HG03439 (cell line): ENCODE data around the gene MICAL2.

Experiments used
- ATAC-seq: cut with Tn5 transposase; IDR thresholded peaks from one replicate; pipeline ENCODE4 v1.9.1; 2021; ENCODE audit warnings: mild to moderate bottlenecking, moderate library complexity; ENCODE audit not compliant: unreplicated experiment

MICAL2 gene

GRCh38 chr11:12263141-12263693, 152.8 kb downstream of the MICAL2 start:
- ATAC-seq = no peak

- ATAC-seq = no peak
Observed at GRCh38 chr11:12264361-12264760, 154.0 kb downstream of the MICAL2 start.

GRCh38 chr11:12266132-12266531, 155.7 kb downstream of the MICAL2 start:
- ATAC-seq = no peak

- no peak for ATAC-seq
Observed at GRCh38 chr11:12266943-12267342, 156.6 kb downstream of the MICAL2 start.

- ATAC-seq = no peak
Observed at GRCh38 chr11:12267921-12268320, 157.5 kb downstream of the MICAL2 start.

GRCh38 chr11:12269104-12269441, 158.7 kb downstream of the MICAL2 start:
- ATAC-seq = no peak

GRCh38 chr11:12269446-12270214, 159.2 kb downstream of the MICAL2 start:
- ATAC-seq = no peak

- ATAC-seq = no peak
Observed at GRCh38 chr11:12270215-12270797, 159.9 kb downstream of the MICAL2 start.

GRCh38 chr11:12270817-12271216, 160.4 kb downstream of the MICAL2 start:
- no peak for ATAC-seq

- no peak for ATAC-seq
Observed at GRCh38 chr11:12271241-12271640, 160.9 kb downstream of the MICAL2 start.

GRCh38 chr11:12271826-12272366, 161.5 kb downstream of the MICAL2 start:
- ATAC-seq = no peak

- ATAC-seq = no peak
Observed at GRCh38 chr11:12272821-12273617, 162.6 kb downstream of the MICAL2 start.

GRCh38 chr11:12273618-12273995, 163.2 kb downstream of the MICAL2 start:
- no peak for ATAC-seq

GRCh38 chr11:12274056-12274455, 163.7 kb downstream of the MICAL2 start:
- ATAC-seq = no peak

GRCh38 chr11:12274558-12275197, 164.3 kb downstream of the MICAL2 start:
- no peak for ATAC-seq

- no peak for ATAC-seq
Observed at GRCh38 chr11:12275818-12276217, 165.4 kb downstream of the MICAL2 start.

GRCh38 chr11:12276356-12276755, 166.0 kb downstream of the MICAL2 start:
- ATAC-seq = no peak

- ATAC-seq = no peak
Observed at GRCh38 chr11:12276831-12277475, 166.6 kb downstream of the MICAL2 start.

GRCh38 chr11:12278766-12279671, 168.6 kb downstream of the MICAL2 start:
- no peak for ATAC-seq
